ENCODE data around the gene SLX4IP. TPM values are rescaled to one million over a fixed set of nuclear protein-coding genes. Genes with fewer than 3 reads are reported as not detected.
"Not testable (repeated sequence)": the region's sequence is repeated elsewhere in the genome, so short reads cannot be mapped to it uniquely, and the experiment has no call there.

SLX4IP gene
- total RNA-seq, 1 donor from 2014 or later: 6.3 TPM

- Mint-ChIP-seq H3K27ac (peak overlapping the region; percentile 59), H3K4me3 (ENCODE audit: low read depth) (no peak overlapping the region), H3K27me3 (ENCODE audit: low read depth) (no peaks in the 10 kb centered on the region), H3K36me3 (ENCODE audit: low read depth) (peaks cover 37% of the 10 kb centered on the region), H3K4me1 (ENCODE audit: low read depth) (peaks cover 33% of the 10 kb centered on the region), H3K9me3 (no peaks in the 10 kb centered on the region)
- intact Hi-C loops (cut with micrococcal nuclease): loop anchor here (1.0 to 5.0 kb wide), 10 partner anchors 11 to 386 kb away; partner anchors contain the start of genes MKKS, SLX4IP and SNAP25
- no peak for DNase-seq (ENCODE audit: low spot score)
Observed at GRCh38 chr20:10603971-10604864, 169.1 kb downstream of the SLX4IP start.

GRCh38 chr20:10604865-10605440 is 169.8 kb downstream of the SLX4IP start:
- intact Hi-C loops (cut with micrococcal nuclease): loop anchor here (5.0 kb wide), 1 partner anchor 47 kb away; no protein-coding TSS in a partner anchor
- Mint-ChIP-seq H3K27me3 (ENCODE audit: low read depth) (no peaks in the 10 kb centered on the region), H3K4me1 (ENCODE audit: low read depth) (peaks cover 33% of the 10 kb centered on the region), H3K4me3 (ENCODE audit: low read depth) (no peak overlapping the region), H3K36me3 (ENCODE audit: low read depth) (peaks cover 40% of the 10 kb centered on the region), H3K27ac (no peak overlapping the region), H3K9me3 (no peaks in the 10 kb centered on the region)
- no peak for DNase-seq (ENCODE audit: low spot score)

GRCh38 chr20:10605547-10606195 is 170.6 kb downstream of the SLX4IP start:
- intact Hi-C loops (cut with micrococcal nuclease): no loop called here
- Mint-ChIP-seq H3K27ac (no peak overlapping the region), H3K27me3 (ENCODE audit: low read depth) (no peaks in the 10 kb centered on the region), H3K4me1 (ENCODE audit: low read depth) (peaks cover 33% of the 10 kb centered on the region), H3K36me3 (ENCODE audit: low read depth) (peaks cover 34% of the 10 kb centered on the region), H3K9me3 (no peaks in the 10 kb centered on the region), H3K4me3 (ENCODE audit: low read depth) (no peak overlapping the region)
- DNase-seq (ENCODE audit: low spot score): no peak

- peaks cover 20% of the 10 kb centered on the region for H3K36me3 Mint-ChIP-seq (ENCODE audit: low read depth)
- no peak for DNase-seq (ENCODE audit: low spot score)
- H3K9me3 Mint-ChIP-seq: no peaks in the 10 kb centered on the region
- intact Hi-C loops (cut with micrococcal nuclease): no loop called here
- H3K27ac Mint-ChIP-seq: no peak overlapping the region
- H3K4me1 Mint-ChIP-seq (ENCODE audit: low read depth): peaks cover 7% of the 10 kb centered on the region
- no peak overlapping the region for H3K4me3 Mint-ChIP-seq (ENCODE audit: low read depth)
- H3K27me3 Mint-ChIP-seq (ENCODE audit: low read depth): no peaks in the 10 kb centered on the region
Observed at GRCh38 chr20:10609276-10609675, 174.2 kb downstream of the SLX4IP start.

GRCh38 chr20:10609770-10610169 is 174.7 kb downstream of the SLX4IP start:
- no peaks in the 10 kb centered on the region for H3K27me3 Mint-ChIP-seq (ENCODE audit: low read depth)
- no peak overlapping the region for H3K27ac Mint-ChIP-seq
- H3K4me3 Mint-ChIP-seq (ENCODE audit: low read depth): no peak overlapping the region
- no peaks in the 10 kb centered on the region for H3K9me3 Mint-ChIP-seq
- intact Hi-C loops (cut with micrococcal nuclease): no loop called here
- no peak for DNase-seq (ENCODE audit: low spot score)
- H3K36me3 Mint-ChIP-seq (ENCODE audit: low read depth): peaks cover 20% of the 10 kb centered on the region
- H3K4me1 Mint-ChIP-seq (ENCODE audit: low read depth): peaks cover 4% of the 10 kb centered on the region

GRCh38 chr20:10610251-10610650 is 175.1 kb downstream of the SLX4IP start:
- intact Hi-C loops (cut with micrococcal nuclease): no loop called here
- H3K36me3 Mint-ChIP-seq (ENCODE audit: low read depth): peaks cover 20% of the 10 kb centered on the region
- no peak for DNase-seq (ENCODE audit: low spot score)
- H3K27me3 Mint-ChIP-seq (ENCODE audit: low read depth): no peaks in the 10 kb centered on the region
- H3K4me3 Mint-ChIP-seq (ENCODE audit: low read depth): no peak overlapping the region
- no peaks in the 10 kb centered on the region for H3K9me3 Mint-ChIP-seq
- peaks cover 4% of the 10 kb centered on the region for H3K4me1 Mint-ChIP-seq (ENCODE audit: low read depth)
- H3K27ac Mint-ChIP-seq: no peak overlapping the region

- intact Hi-C loops (cut with micrococcal nuclease): no loop called here
- Mint-ChIP-seq H3K27me3 (ENCODE audit: low read depth) (no peaks in the 10 kb centered on the region), H3K4me1 (ENCODE audit: low read depth) (peaks cover 2% of the 10 kb centered on the region), H3K27ac (no peak overlapping the region), H3K9me3 (no peaks in the 10 kb centered on the region), H3K4me3 (ENCODE audit: low read depth) (no peak overlapping the region), H3K36me3 (ENCODE audit: low read depth) (peaks cover 17% of the 10 kb centered on the region)
- no peak for DNase-seq (ENCODE audit: low spot score)
Observed at GRCh38 chr20:10611357-10611756, 176.3 kb downstream of the SLX4IP start.

GRCh38 chr20:10613426-10613825 is 178.3 kb downstream of the SLX4IP start:
- H3K9me3 Mint-ChIP-seq; H3K4me1 Mint-ChIP-seq (ENCODE audit: low read depth); H3K27me3 Mint-ChIP-seq (ENCODE audit: low read depth); H3K27ac Mint-ChIP-seq; H3K4me3 Mint-ChIP-seq (ENCODE audit: low read depth); intact Hi-C loops (cut with micrococcal nuclease); DNase-seq (ENCODE audit: low spot score): not testable (repeated sequence)
- H3K36me3 Mint-ChIP-seq (ENCODE audit: low read depth): peaks cover 13% of the 10 kb centered on the region

- H3K36me3 Mint-ChIP-seq (ENCODE audit: low read depth): peaks cover 10% of the 10 kb centered on the region
- H3K4me1 Mint-ChIP-seq (ENCODE audit: low read depth): peaks cover 2% of the 10 kb centered on the region
- no peaks in the 10 kb centered on the region for H3K9me3 Mint-ChIP-seq
- no peak overlapping the region for H3K27ac Mint-ChIP-seq
- H3K27me3 Mint-ChIP-seq (ENCODE audit: low read depth): no peaks in the 10 kb centered on the region
- intact Hi-C loops (cut with micrococcal nuclease): no loop called here
- no peak overlapping the region for H3K4me3 Mint-ChIP-seq (ENCODE audit: low read depth)
- no peak for DNase-seq (ENCODE audit: low spot score)
Observed at GRCh38 chr20:10613911-10614310, 178.8 kb downstream of the SLX4IP start.

GRCh38 chr20:10616212-10616611 is 181.1 kb downstream of the SLX4IP start:
- H3K36me3 Mint-ChIP-seq (ENCODE audit: low read depth): peaks cover 4% of the 10 kb centered on the region
- DNase-seq (ENCODE audit: low spot score): no peak
- intact Hi-C loops (cut with micrococcal nuclease): no loop called here
- H3K9me3 Mint-ChIP-seq: no peaks in the 10 kb centered on the region
- no peaks in the 10 kb centered on the region for H3K27me3 Mint-ChIP-seq (ENCODE audit: low read depth)
- H3K4me3 Mint-ChIP-seq (ENCODE audit: low read depth): no peak overlapping the region
- H3K4me1 Mint-ChIP-seq (ENCODE audit: low read depth): no peaks in the 10 kb centered on the region
- no peak overlapping the region for H3K27ac Mint-ChIP-seq

GRCh38 chr20:10617549-10618133 is 182.5 kb downstream of the SLX4IP start:
- H3K4me1 Mint-ChIP-seq (ENCODE audit: low read depth); H3K36me3 Mint-ChIP-seq (ENCODE audit: low read depth); H3K27me3 Mint-ChIP-seq (ENCODE audit: low read depth); H3K4me3 Mint-ChIP-seq (ENCODE audit: low read depth); intact Hi-C loops (cut with micrococcal nuclease); H3K27ac Mint-ChIP-seq; DNase-seq (ENCODE audit: low spot score); H3K9me3 Mint-ChIP-seq: not testable (repeated sequence)

- intact Hi-C loops (cut with micrococcal nuclease): no loop called here
- H3K9me3 Mint-ChIP-seq: no peaks in the 10 kb centered on the region
- H3K27ac Mint-ChIP-seq: no peak overlapping the region
- H3K36me3 Mint-ChIP-seq (ENCODE audit: low read depth): peaks cover 6% of the 10 kb centered on the region
- H3K4me3 Mint-ChIP-seq (ENCODE audit: low read depth): no peak overlapping the region
- H3K27me3 Mint-ChIP-seq (ENCODE audit: low read depth): no peaks in the 10 kb centered on the region
- no peak for DNase-seq (ENCODE audit: low spot score)
- H3K4me1 Mint-ChIP-seq (ENCODE audit: low read depth): peaks cover 3% of the 10 kb centered on the region
Observed at GRCh38 chr20:10618611-10619245, 183.6 kb downstream of the SLX4IP start.

Measured in activated T-helper 2 cell treated with anti-CD3 and anti-CD28 coated beads, Interferon-gamma antibody, Interleukin-2, Interleukin-4, amounts not matched to agents 10 μg/mL and 5 μg/mL and 100 μg/mL, durations not matched to agents 14 hours and 24 hours and 36 hours (primary cell).